HG03095 (cell line): ENCODE measurements around the gene SERTAD2.

Experiments
- ATAC-seq: cut with Tn5 transposase; IDR thresholded peaks from one replicate; pipeline ENCODE4 v1.9.1; 2021; ENCODE audit warnings: moderate library complexity; ENCODE audit not compliant: unreplicated experiment

The SERTAD2 gene

DNA sequence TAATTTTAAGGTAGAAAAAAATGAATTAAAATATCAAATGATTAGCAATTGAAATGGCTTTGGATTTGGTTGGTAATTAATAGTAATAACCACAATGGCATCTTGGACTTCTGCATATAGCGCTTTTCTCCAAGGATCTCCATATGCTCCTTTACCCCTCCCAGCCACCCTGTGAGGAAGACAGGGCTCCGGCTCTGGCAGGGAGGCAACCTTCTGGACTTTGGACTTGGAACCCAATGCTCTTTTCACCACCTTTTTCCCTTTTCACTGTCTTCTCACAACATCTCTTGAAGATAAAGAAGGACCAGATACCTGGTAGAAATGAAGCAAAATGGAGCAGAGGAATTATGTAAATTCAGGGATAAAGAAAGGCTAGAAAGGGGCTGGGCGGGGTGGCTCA, 23.8 kb upstream of the SERTAD2 start:
- ATAC-seq: no peak

- no peak for ATAC-seq
Observed at GRCh38 chr2:64675860-64676259, 22.1 kb upstream of the SERTAD2 start.

DNA sequence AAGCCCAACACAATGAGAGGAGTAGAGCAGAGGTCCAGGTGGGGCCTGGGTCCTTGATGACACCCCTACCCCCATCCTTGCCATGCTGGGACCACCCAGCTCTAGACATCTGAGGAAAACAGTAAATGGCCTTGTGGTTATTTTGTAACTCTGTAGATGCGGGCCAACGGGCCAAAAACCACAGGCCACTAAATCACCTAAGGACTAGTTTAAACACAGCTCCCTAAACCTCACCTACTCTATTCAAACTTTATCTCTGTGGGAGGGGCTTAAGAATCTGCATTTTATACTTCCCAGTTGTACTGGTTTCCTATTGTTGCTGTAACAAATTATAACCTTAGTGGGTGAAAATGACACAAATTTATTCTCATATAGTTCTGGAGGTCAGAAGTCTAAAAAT, 19.0 kb upstream of the SERTAD2 start:
- ATAC-seq: no peak

DNA sequence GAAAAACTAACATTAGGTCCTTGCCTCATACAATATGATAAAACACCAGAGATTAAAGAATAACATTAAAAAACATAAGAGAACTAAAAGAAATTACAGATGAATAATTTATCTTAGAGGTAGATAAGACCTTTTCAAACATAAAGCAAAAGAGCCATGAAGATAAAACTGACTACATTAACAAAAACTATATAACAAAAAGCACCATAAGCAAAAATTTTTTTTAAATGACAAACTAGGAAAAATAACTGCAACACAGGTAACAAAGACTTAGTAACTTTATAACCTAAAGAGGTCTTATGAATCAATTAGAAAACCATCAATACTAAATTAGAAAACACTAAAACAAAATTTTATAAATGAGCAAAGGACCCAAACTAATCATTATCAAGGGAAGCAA, 16.3 kb upstream of the SERTAD2 start:
- ATAC-seq: no peak

DNA sequence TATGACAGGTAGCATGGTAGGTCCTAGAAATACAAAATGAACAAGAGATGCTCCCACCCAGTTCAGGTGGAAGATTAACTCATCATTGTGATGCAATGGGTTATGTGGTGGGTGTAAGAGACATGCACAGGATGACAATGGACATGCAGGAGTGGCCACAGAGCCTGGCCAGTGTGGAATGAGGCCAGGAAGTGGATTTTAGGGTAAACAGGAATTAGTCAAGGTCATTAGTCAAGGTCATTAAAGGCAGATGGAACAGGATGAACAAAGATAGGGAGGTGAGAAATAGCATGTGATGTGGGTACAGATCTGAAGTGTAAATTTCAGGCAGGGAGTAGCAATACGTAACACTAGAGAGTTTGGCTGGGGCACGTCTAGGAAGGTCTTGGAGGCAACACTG, 15.6 kb upstream of the SERTAD2 start:
- ATAC-seq: no peak

DNA sequence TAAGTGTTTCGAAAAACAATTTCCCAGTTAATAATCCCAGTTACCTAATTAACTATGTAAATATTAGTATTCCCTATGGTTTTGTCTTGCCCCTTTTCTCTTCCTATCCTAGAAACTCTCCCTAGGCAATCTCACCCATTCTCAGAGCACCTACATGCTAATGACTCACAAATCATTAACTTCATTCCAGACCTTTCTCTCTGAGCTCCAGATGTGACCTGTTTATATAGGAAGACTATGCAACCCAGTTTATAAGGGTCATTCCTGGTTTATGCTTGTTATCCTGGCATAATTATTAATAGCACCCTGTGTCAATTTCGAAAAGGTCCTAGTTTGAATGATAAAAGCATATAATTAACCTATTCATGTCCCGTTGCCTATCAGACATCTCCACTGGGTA, 14.8 kb upstream of the SERTAD2 start:
- no peak for ATAC-seq

GRCh38 chr2:64667535-64667934, 13.8 kb upstream of the SERTAD2 start:
- no peak for ATAC-seq

- ATAC-seq: peak; percentile 63
Observed at GRCh38 chr2:64666810-64667438, 13.2 kb upstream of the SERTAD2 start.

GRCh38 chr2:64665709-64666108, 12.0 kb upstream of the SERTAD2 start:
- no peak for ATAC-seq

GRCh38 chr2:64663402-64663801, 9.7 kb upstream of the SERTAD2 start:
- ATAC-seq: no peak

DNA sequence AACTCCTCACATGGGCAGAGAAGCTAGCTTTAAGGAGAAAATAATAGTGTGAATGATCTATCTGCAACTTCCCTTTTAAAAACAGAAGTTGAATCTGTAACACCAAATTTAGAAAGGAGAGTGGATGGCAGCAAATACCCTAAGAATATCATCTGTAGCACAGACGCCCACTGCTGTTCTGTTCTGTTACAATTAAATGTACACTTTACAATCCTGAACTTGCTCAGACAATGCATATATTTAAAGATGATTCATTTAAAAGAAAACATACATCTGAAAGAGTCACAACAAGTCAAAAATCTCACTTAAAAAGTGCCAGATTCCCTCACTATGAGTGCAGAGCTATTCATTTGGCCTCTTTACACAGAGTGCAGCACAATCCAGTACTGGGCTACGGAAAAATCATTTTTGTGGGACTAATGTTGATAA, 8.0 kb upstream of the SERTAD2 start:
- ATAC-seq: no peak

- ATAC-seq: no peak
Observed at GRCh38 chr2:64659252-64659651, 5.5 kb upstream of the SERTAD2 start.

DNA sequence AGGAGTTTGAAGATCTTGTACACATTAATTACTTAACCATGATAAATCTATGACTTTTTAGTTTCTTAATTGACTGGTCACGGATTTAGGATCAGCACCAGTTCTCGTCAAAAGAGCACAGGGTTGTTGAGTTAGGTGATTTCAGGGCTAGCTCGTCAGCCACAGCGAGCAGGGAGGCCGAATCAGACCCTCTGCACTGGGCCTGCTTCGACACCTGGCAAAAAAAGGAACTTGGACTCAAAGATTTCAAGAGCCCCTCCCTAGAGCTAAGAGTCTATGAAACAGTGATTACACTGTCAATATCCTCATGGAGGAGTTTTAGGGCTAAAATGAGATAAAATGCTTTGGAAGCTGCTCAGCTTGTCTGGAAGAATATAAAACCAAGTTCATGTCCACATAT, 4.6 kb upstream of the SERTAD2 start:
- no peak for ATAC-seq

GRCh38 chr2:64657411-64657810, 3.7 kb upstream of the SERTAD2 start:
- ATAC-seq: no peak

- no peak for ATAC-seq
Observed at GRCh38 chr2:64656379-64656778, 2.7 kb upstream of the SERTAD2 start.

DNA sequence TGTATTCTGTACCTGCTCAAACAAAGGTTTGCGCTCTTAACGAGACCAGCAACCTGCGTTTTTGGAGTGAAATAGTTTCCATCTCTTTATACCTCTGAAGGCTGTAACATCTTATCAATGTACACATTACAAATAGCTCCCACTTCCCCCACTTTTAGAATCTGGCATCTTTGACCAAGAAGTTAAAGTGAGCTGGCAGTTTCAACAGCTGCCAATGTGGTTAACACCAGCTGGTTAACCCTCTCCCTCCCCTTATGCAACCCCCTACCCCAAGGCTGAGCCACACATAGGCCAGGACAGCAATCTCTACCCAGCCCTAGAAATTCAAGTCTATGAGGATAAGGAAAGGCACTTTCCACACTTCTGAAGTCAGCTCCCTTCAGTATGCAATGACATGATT, 2.2 kb upstream of the SERTAD2 start:
- no peak for ATAC-seq

DNA sequence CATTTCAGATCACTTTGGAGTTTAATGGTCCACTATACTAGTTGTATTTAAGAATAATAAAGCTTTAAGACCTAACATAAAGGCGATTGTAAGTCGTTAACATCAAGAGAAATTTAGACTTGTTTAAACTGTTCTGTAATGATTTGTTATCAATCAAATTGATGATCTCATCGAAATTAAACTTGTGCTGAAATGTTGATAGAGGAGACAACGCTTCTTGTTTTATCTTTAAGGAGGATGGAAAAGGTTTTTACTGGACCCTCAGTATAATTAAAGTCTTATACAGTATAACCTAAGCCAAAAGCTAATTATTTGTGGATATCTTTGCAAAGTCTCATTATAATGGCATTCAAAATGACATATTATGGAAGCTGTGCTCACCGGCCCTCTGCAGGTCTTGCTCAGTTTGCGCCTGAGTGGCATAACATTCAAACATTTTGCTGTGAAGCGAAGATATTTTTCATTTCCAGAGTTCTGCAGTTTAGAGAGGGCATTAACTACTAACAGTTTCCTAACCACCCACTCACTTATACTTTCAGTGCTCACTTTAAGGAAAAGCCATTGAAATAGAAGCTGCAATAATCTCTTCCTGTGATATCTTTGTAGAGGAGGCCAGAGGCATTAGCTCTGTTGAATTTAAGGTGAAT, 1.4 kb upstream of the SERTAD2 start:
- no peak for ATAC-seq

DNA sequence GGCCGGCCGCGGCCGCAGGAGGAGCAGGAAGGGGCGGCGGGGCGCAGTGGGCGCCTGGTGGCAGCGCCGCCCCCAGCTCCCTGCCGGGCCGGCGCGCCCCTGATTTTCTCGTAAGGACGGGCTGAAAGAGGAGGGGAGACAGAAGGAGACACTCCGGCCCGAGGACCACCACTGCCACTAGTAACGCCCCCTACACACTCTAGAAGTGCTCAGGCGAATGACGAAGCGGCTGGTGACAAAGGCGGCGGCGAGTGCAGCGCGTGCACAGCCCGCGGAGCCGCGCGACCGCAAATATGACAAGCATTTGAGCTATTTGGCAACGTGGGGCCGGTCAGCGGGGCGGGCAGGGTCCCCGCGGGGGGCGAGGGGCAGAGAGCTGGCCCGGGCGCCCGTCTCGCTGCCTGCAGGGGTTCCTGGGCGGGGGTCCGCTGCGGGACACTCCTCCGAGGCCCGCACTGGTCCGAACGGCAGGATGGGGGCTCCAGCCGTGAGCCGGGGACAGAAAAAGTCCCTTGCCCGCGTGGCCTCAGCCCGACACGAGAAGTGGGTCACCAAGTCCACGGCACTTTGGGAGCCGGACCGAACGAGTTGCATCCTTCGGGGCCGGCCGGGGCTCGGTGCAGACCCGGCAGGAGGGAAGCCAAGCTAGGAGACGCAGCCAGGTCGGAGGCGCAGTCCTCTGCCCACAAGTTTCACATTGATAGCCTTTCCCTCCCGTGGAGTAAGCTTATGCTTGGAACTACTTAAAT, 524 bp upstream of the SERTAD2 start:
- ATAC-seq: peak; percentile 20

GRCh38 chr2:64652231-64653108, 1.2 kb downstream of the SERTAD2 start:
- ATAC-seq: no peak

DNA sequence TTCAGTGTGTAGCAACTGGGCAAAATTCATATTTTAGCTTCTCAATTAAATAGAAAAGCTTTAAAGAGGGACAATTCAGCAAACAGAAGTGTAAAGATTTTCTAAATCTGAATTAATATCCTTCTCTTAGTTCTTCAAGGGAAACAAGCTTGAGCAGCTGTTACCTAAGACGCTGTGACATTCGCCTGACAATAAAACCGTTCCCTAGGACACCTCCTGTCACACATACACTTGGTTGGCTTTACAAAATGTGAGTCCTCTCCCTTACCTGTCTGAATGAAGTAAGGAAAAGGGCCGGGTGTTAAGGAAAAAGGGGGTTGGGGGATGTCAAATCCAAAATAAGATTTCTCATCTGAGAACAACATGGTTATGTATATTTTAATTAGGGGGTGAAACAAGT, 2.1 kb downstream of the SERTAD2 start:
- ATAC-seq: no peak

- ATAC-seq: no peak
Observed at GRCh38 chr2:64650722-64651338, 2.9 kb downstream of the SERTAD2 start.
